Activated CD8-positive, alpha-beta T cell treated with anti-CD3 and anti-CD28 coated beads for 36 hours (primary cell): Measurements from ENCODE around the gene GALNT14. TPM values are rescaled to one million over a fixed set of nuclear protein-coding genes. Genes with fewer than 3 reads are reported as not detected.

Source experiments
- ATAC-seq: fragments of 200-7000 bp; cut with Tn5 transposase; one replicate; pipeline ENCODE4 v1.10.0; 2021; ENCODE audit warnings: mild to moderate bottlenecking, moderate library complexity
- CTCF ChIA-PET: fragments of 350-600 bp; sonication (Branson Sonifier 250); formaldehyde crosslinking; loops from one replicate; lab custom pipeline; 2021; ENCODE audit warnings: antibody characterized with exemption; lab: Charles Lee
- POLR2A ChIA-PET: fragments of 350-600 bp; sonication (Branson Sonifier 250); formaldehyde crosslinking; loops from one replicate; lab custom pipeline; 2021; ENCODE audit warnings: antibody characterized with exemption; lab: Charles Lee
- DNase-seq: peaks from one replicate; pipeline ENCODE4 v3.0.0-alpha.2; 2020
- H3K27ac Mint-ChIP-seq: one replicate; pipeline ENCODE4 v1.8.0; 2021; ENCODE audit warnings: mild to moderate bottlenecking, mixed read lengths
- H3K27me3 Mint-ChIP-seq: one replicate; pipeline ENCODE4 v1.8.0; 2021; ENCODE audit warnings: mixed read lengths
- H3K36me3 Mint-ChIP-seq: one replicate; pipeline ENCODE4 v1.8.0; 2021; ENCODE audit warnings: low read depth, mixed read lengths
- H3K4me1 Mint-ChIP-seq: one replicate; pipeline ENCODE4 v1.8.0; 2021; ENCODE audit warnings: low read depth, mixed read lengths
- H3K4me3 Mint-ChIP-seq: one replicate; pipeline ENCODE4 v1.8.0; 2021; ENCODE audit warnings: mild to moderate bottlenecking, moderate library complexity, mixed read lengths
- H3K9me3 Mint-ChIP-seq: one replicate; pipeline ENCODE4 v1.8.0; 2021; ENCODE audit warnings: mixed read lengths
- intact Hi-C: fragments of 100-400 bp; cut with micrococcal nuclease; formaldehyde crosslinking; loops from one replicate; pipeline ENCODE4 v1.10.0; 2022
- total RNA-seq, 2 experiments: library from RNA; stranded (reverse); gene quantifications; one replicate each; pipeline ENCODE4 v1.2.3, GENCODE V29; 2021
- TF ChIP-seq, protein P1 (sequence below): fragments of 200-600 bp; IDR thresholded peaks from one replicate; pipeline ENCODE4 v1.8.0; 2022; ENCODE audit warnings: antibody characterized with exemption, mild to moderate bottlenecking

GALNT14 gene
- total RNA-seq, 2 experiments from 2014 or later = 1.1 to 1.9 TPM

DNA sequence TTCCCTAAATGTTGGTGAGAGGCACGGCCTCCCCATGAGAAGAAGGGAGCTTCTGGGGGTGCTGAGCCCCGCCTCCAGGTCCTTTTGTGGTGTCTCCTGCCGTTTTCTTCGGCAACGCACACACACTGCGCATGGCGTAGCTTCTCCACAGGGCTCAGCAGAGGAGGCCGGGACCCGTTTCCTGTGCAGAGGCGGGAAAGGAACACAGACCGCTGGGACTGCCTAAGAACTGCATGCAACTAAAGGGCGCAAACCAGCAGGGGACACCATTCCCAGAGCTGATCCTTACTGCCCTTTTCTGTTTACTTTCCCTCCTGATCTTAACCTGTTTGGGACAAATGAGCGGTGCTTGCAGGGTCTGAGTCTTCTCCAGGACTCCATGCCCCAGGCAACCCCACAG lies 240.7 kb downstream of the GALNT14 start:
- Mint-ChIP-seq H3K9me3 (no peaks in the 10 kb centered on the region), H3K4me3 (no peak overlapping the region), H3K36me3 (no peaks in the 10 kb centered on the region), H3K4me1 (no peaks in the 10 kb centered on the region), H3K27me3 (peaks cover 7% of the 10 kb centered on the region), H3K27ac (no peak overlapping the region)
- ATAC-seq (no peak), DNase-seq (no peak)
- ChIA-PET POLR2A (no interaction called here), CTCF (no interaction called here)
- TF ChIP-seq, protein P1, sequence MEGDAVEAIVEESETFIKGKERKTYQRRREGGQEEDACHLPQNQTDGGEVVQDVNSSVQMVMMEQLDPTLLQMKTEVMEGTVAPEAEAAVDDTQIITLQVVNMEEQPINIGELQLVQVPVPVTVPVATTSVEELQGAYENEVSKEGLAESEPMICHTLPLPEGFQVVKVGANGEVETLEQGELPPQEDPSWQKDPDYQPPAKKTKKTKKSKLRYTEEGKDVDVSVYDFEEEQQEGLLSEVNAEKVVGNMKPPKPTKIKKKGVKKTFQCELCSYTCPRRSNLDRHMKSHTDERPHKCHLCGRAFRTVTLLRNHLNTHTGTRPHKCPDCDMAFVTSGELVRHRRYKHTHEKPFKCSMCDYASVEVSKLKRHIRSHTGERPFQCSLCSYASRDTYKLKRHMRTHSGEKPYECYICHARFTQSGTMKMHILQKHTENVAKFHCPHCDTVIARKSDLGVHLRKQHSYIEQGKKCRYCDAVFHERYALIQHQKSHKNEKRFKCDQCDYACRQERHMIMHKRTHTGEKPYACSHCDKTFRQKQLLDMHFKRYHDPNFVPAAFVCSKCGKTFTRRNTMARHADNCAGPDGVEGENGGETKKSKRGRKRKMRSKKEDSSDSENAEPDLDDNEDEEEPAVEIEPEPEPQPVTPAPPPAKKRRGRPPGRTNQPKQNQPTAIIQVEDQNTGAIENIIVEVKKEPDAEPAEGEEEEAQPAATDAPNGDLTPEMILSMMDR = no peak
- intact Hi-C loops = no loop called here

DNA sequence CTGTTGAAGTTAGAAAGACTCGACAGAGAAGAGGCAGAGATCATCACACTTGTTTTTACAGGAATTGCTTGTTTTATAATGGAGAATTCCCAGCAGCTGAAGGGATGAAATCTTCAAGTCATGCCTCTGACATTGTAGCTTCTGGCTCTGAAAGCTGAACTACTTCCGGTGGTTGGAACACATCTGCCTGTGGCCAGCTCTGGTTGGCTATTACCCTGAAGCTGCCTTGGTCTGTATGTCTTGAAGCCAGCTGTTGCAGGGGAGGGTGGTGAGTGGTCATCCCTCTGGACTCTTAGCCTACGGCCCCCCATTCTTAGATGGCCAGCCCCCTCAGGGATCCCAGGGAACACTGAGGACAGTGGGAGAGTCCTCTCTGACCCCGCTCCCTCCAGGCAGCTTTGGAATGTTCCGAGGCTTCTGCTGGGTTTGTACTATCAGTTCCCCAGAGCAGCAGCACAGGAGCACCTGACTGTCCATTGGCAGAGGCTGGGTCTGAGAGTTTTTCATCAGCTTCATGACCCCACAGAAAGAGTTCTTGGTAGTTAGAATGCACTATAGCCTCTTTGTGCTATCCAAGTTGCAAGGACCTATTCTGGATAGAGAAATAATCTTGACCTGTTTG lies 243.6 kb downstream of the GALNT14 start:
- no peak for DNase-seq
- no peaks in the 10 kb centered on the region for H3K9me3 Mint-ChIP-seq
- no peak overlapping the region for H3K4me3 Mint-ChIP-seq
- no peak overlapping the region for H3K27ac Mint-ChIP-seq
- TF ChIP-seq, protein P1 = no peak
- ChIA-PET CTCF (no interaction called here), POLR2A (no interaction called here)
- H3K4me1 Mint-ChIP-seq = no peaks in the 10 kb centered on the region
- H3K36me3 Mint-ChIP-seq = no peaks in the 10 kb centered on the region
- intact Hi-C loops = no loop called here
- ATAC-seq = no peak
- H3K27me3 Mint-ChIP-seq = peaks cover 12% of the 10 kb centered on the region

- Mint-ChIP-seq H3K9me3 (no peaks in the 10 kb centered on the region), H3K27me3 (peaks cover 11% of the 10 kb centered on the region), H3K4me1 (no peaks in the 10 kb centered on the region), H3K36me3 (no peaks in the 10 kb centered on the region), H3K27ac (no peak overlapping the region), H3K4me3 (no peak overlapping the region)
- no peak for DNase-seq
- intact Hi-C loops = no loop called here
- ATAC-seq = no peak
- CTCF ChIA-PET = interaction anchor here (1.3 to 1.9 kb wide), 2 partner anchors 177 to 281 kb away, joined by 3 to 5 read pairs; no protein-coding TSS in a partner anchor
- TF ChIP-seq, protein P1 = no peak
- POLR2A ChIA-PET = no interaction called here
Observed at GRCh38 chr2:30888852-30889409, 249.3 kb downstream of the GALNT14 start.

DNA sequence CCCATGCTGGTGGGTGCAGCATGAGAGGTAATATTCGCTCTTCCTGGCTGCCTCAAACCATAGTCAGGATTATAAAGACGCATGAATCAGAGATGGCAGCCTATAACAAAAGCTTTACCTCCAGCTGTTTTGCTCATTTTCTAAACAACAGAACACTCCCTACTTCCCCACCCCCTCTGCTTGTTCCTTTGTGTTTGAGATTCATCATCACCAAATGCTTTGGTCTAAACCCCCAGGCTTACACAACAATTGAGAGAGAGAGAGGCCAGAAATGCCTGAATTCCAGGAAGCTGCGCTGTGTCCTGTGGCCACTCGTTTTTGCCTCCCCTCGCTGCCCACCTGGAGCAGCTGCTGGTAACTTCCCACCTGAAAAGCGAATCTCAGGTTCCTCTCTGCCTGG lies 252.2 kb downstream of the GALNT14 start:
- Mint-ChIP-seq H3K27me3 (peaks cover 9% of the 10 kb centered on the region), H3K27ac (no peak overlapping the region), H3K9me3 (no peaks in the 10 kb centered on the region), H3K36me3 (no peaks in the 10 kb centered on the region), H3K4me1 (no peaks in the 10 kb centered on the region), H3K4me3 (no peak overlapping the region)
- POLR2A ChIA-PET = interaction anchor here (0.6 kb wide), 1 partner anchor 118 kb away, joined by 3 read pairs; no protein-coding TSS in a partner anchor
- intact Hi-C loops = no loop called here
- CTCF ChIA-PET = no interaction called here
- TF ChIP-seq, protein P1 = no peak
- ATAC-seq (no peak), DNase-seq (no peak)

DNA sequence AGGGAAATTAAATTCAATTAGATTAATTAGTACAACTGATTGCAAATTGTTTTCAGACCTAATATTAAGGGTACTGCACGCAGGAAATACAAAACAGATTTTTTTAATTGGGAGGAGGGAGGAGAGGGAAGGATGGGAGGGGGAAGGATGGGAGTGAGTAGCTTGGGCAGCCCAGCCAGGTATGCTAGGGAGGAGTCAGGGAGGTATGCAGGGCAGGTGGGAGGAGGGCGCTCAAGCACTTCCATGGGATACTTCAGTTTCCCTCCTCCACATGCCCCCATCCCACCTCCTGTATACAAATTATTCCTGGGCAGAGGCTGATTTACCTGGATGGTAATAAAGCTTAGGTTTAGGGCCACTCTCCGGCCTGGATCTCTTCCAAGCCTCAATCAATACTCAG lies 254.4 kb downstream of the GALNT14 start:
- H3K4me3 Mint-ChIP-seq = no peak overlapping the region
- intact Hi-C loops = no loop called here
- no peaks in the 10 kb centered on the region for H3K36me3 Mint-ChIP-seq
- ChIA-PET POLR2A (no interaction called here), CTCF (no interaction called here)
- peaks cover 3% of the 10 kb centered on the region for H3K27me3 Mint-ChIP-seq
- no peaks in the 10 kb centered on the region for H3K9me3 Mint-ChIP-seq
- H3K4me1 Mint-ChIP-seq = no peaks in the 10 kb centered on the region
- DNase-seq = no peak
- H3K27ac Mint-ChIP-seq = no peak overlapping the region
- TF ChIP-seq, protein P1 = no peak
- ATAC-seq = no peak
